Central memory CD8-positive, alpha-beta T cell (primary cell): Measurements from ENCODE around the gene ADGRB2.
A peak's percentile ranks its signal among the peaks of the same experiment; 100 is the strongest.

Experiments used
- ATAC-seq: fragments of 150-1000 bp; cut with Tn5 transposase; replicated peaks from 2 replicates; pipeline ENCODE4 v1.10.0; 2022; ENCODE audit warnings: mild to moderate bottlenecking, moderate FRiP score, moderate number of reproducible peaks; ENCODE audit not compliant: poor library complexity, severe bottlenecking; ENCODE audit errors: extremely low read depth
- DNase-seq, 2 donors: peaks; one replicate each; pipeline ENCODE4 v3.0.0; 2021; ENCODE audit warnings: low spot score in 2 of 2
- H3K27ac Mint-ChIP-seq: one replicate; pipeline ENCODE4 v1.8.0; 2022; ENCODE audit warnings: low read depth, mild to moderate bottlenecking, moderate library complexity, mixed read lengths
- H3K27me3 Mint-ChIP-seq: one replicate; pipeline ENCODE4 v1.8.0; 2022; ENCODE audit warnings: mixed read lengths
- H3K36me3 Mint-ChIP-seq: one replicate; pipeline ENCODE4 v1.8.0; 2022; ENCODE audit warnings: mild to moderate bottlenecking, moderate library complexity, mixed read lengths; ENCODE audit not compliant: insufficient read depth
- H3K4me1 Mint-ChIP-seq: one replicate; pipeline ENCODE4 v1.8.0; 2022; ENCODE audit warnings: mixed read lengths
- H3K4me3 Mint-ChIP-seq: one replicate; pipeline ENCODE4 v1.8.0; 2022; ENCODE audit warnings: mild to moderate bottlenecking, moderate library complexity, mixed read lengths
- H3K9me3 Mint-ChIP-seq: one replicate; pipeline ENCODE4 v1.8.0; 2022; ENCODE audit warnings: mixed read lengths

The ADGRB2 gene

DNA sequence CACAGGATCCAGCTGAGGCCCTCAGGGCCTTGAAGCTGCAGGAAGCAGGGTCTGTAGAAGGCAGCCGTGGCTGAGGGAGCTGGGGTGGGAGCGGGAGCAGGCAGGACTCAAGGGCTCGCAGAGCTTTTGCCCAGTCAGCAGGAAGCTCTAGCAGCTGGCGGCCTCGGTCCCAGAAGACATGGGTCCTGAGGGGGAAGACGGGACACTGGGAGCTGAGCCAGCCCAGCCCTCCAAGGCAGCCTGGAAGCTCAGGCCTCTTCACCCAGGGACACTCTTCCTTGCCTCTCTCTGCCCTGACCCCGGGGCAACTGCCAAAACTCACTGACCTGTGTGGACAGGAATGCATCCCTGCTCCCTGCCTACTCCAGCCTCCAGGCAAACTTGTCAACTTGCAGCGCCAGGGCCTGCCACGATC lies 8.9 kb downstream of the ADGRB2 start:
- Mint-ChIP-seq H3K4me1 (peaks cover 31% of the 10 kb centered on the region), H3K9me3 (no peaks in the 10 kb centered on the region), H3K27me3 (no peaks in the 10 kb centered on the region), H3K4me3 (no peak overlapping the region), H3K36me3 (peaks cover 1% of the 10 kb centered on the region), H3K27ac (no peak overlapping the region)
- no peak for DNase-seq
- ATAC-seq = no peak

DNA sequence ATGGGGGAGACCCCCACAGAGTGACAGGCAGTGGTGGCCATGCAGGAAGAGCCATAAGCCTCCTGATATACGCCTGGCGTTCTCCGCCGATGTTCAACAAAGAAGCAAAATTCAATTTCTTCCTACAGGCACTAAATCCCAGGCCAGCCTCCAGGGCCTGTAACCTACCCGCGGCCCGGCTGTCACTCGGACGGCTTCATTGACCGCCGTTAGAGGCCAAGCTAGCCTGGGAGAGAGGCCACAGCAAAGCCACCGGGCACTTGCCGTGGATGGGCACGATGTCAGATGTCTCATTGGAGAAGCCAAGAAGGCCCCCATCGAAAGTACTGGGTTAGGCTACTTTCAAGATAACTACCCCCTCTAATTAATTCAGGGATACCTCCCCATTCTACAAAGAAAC lies 9.7 kb downstream of the ADGRB2 start:
- no peak overlapping the region for H3K27ac Mint-ChIP-seq
- H3K9me3 Mint-ChIP-seq = no peaks in the 10 kb centered on the region
- ATAC-seq (no peak), DNase-seq (no peak)
- no peaks in the 10 kb centered on the region for H3K27me3 Mint-ChIP-seq
- H3K4me3 Mint-ChIP-seq = no peak overlapping the region
- peaks cover 1% of the 10 kb centered on the region for H3K36me3 Mint-ChIP-seq
- peaks cover 33% of the 10 kb centered on the region for H3K4me1 Mint-ChIP-seq

DNA sequence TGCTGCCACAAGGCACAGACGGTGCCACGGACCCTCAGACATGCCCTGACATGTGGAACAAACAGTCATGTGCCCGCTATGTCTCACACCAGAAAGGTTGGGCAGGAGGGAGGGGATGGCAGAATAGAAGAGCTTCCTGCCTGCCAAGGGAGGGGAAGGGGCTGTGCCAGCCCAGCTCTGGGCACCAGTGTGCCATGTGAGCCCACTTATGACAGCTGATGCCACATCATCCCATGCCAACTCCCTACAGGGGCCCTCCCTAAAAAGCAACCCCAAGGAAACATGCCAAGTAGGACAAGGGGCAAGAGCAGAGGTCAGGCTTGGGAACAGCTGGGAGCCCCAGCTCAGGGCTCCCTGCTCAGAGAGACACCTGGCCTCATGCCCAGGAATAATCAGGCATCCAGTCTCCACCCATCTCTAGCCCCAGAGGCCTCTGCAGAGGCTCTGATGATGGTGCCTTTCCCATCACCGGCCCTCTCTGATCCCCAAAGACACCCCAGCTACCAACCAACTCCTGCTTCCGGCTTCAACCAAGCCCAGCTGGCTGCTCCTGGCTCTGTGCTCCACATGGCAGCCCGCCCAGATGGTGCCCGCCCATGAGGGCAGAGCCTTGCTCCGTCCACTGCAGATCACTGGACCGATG lies 10.3 kb downstream of the ADGRB2 start:
- H3K4me3 Mint-ChIP-seq = no peak overlapping the region
- no peak overlapping the region for H3K27ac Mint-ChIP-seq
- no peak for ATAC-seq

DNA sequence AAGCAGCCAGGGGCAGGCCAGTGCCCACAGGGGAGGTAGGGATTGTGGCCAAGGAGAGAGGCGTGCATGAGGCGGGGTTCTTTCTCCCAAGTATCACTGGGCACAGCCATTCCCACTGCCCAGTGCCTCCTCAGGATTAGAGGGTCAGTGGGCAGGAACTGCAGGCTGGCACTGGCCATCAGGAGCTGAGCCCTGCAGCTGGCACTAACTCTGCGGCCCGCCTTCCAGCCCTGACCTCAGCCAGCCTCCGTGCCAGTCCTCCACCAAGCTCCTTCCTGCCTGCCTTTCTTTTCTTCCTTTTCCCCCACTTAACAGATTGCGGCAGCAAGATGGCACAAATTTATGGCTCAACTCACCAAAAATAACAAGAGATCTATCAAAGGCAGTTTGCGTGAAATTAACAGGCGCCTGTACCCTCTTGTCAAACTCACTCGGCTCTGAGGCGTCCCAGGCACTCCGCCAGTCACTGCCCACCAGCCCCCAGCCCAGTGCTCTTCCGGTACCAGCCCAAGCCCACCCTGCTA lies 11.1 kb downstream of the ADGRB2 start:
- no peak for ATAC-seq
- no peak for DNase-seq
- H3K9me3 Mint-ChIP-seq = no peaks in the 10 kb centered on the region
- peaks cover 1% of the 10 kb centered on the region for H3K36me3 Mint-ChIP-seq
- no peak overlapping the region for H3K27ac Mint-ChIP-seq
- H3K27me3 Mint-ChIP-seq = no peaks in the 10 kb centered on the region
- H3K4me1 Mint-ChIP-seq = peaks cover 33% of the 10 kb centered on the region
- H3K4me3 Mint-ChIP-seq = no peak overlapping the region

More for the DNA sequence above, 10.3 kb downstream of the ADGRB2 start:
- Mint-ChIP-seq H3K9me3 (no peaks in the 10 kb centered on the region), H3K27me3 (no peaks in the 10 kb centered on the region), H3K4me1 (peaks cover 33% of the 10 kb centered on the region), H3K36me3 (peaks cover 1% of the 10 kb centered on the region)
- DNase-seq = no peak

DNA sequence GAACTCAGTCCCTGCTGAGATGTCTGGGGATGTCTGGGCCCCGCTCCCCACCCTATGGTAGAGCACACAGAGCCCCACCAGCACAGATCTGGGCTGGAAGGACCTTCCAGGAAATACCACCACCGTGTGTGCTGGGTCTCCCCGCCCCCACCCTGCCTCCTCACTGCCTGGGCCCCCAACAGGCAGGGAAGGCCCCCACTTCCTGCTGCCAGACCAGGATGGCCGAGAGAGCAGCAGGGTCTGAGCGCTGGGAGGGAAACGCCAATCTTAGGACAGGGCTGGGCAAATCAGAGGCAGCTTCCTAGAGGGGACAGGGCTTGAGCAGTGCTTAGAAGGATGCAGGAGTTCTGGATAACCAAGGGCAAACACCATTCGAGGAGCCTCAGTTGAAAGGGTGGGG lies 11.9 kb downstream of the ADGRB2 start:
- peak overlapping the region; percentile 50 for H3K4me3 Mint-ChIP-seq

DNA sequence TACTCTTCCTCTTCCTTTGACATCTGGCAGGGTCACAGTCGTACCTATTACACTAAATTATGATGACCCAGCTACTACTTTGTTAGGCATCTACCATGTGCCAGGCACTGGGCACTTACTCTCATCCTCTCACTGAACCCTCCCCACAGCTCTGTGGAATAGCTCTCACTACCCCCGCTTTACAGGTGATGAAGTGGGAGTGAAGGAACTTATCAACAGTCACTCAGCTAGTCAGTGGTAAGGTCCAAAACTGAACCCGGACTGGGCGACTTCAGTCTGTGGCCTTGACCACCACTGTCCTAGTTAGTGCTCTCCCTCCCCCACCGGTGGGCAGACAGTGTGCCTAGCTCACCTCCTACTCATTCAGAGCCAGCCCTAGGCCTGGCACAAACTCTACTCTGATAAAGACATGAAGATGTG lies 12.3 kb downstream of the ADGRB2 start:
- ATAC-seq (no peak), DNase-seq (no peak)
- peaks cover 1% of the 10 kb centered on the region for H3K36me3 Mint-ChIP-seq
- peaks cover 41% of the 10 kb centered on the region for H3K4me1 Mint-ChIP-seq
- H3K4me3 Mint-ChIP-seq = peak overlapping the region; percentile 50
- H3K9me3 Mint-ChIP-seq = no peaks in the 10 kb centered on the region
- no peaks in the 10 kb centered on the region for H3K27me3 Mint-ChIP-seq
- no peak overlapping the region for H3K27ac Mint-ChIP-seq

More for the DNA sequence above, 11.9 kb downstream of the ADGRB2 start:
- no peak for ATAC-seq
- Mint-ChIP-seq H3K27me3 (no peaks in the 10 kb centered on the region), H3K36me3 (peaks cover 1% of the 10 kb centered on the region), H3K9me3 (no peaks in the 10 kb centered on the region), H3K27ac (no peak overlapping the region), H3K4me1 (peaks cover 36% of the 10 kb centered on the region)
- DNase-seq = no peak

DNA sequence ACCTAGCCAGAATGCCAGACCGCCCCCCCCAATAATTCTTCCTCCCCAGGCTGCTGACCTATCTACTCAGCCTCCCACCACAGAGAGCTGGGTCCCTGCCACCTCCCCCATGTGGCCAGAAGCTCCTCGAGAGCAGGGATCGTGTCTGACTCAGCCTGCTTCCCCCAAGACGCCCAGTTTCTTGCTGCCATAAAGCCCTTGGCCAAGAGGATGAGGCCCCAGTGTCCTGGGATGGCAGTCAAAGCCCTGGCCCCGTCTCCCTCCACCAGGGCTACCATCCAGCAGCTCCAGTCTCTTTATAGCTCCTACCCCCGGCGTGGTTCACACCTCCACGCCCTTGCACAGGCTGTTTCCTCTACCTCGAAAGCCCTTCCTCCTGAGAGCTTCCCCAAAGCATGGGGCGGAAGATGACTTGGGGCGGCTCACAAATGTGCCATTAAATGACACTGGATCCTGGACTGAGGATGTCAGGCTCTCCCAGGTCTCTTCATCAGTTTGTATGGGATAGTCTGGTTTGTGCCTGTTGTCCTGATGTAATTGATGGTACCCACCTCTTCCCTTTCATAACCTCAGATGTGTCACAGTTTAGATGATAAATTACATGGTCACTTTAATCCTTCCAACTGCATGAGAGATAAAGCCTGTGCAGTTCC lies 13.2 kb downstream of the ADGRB2 start:
- Mint-ChIP-seq H3K4me1 (peaks cover 49% of the 10 kb centered on the region), H3K27me3 (no peaks in the 10 kb centered on the region), H3K36me3 (peaks cover 1% of the 10 kb centered on the region), H3K9me3 (no peaks in the 10 kb centered on the region), H3K27ac (peak overlapping the region; percentile 74), H3K4me3 (peak overlapping the region; percentile 68)
- ATAC-seq (peak; percentile 96), DNase-seq (peak in 1 of 2 donors; percentile 49)

DNA sequence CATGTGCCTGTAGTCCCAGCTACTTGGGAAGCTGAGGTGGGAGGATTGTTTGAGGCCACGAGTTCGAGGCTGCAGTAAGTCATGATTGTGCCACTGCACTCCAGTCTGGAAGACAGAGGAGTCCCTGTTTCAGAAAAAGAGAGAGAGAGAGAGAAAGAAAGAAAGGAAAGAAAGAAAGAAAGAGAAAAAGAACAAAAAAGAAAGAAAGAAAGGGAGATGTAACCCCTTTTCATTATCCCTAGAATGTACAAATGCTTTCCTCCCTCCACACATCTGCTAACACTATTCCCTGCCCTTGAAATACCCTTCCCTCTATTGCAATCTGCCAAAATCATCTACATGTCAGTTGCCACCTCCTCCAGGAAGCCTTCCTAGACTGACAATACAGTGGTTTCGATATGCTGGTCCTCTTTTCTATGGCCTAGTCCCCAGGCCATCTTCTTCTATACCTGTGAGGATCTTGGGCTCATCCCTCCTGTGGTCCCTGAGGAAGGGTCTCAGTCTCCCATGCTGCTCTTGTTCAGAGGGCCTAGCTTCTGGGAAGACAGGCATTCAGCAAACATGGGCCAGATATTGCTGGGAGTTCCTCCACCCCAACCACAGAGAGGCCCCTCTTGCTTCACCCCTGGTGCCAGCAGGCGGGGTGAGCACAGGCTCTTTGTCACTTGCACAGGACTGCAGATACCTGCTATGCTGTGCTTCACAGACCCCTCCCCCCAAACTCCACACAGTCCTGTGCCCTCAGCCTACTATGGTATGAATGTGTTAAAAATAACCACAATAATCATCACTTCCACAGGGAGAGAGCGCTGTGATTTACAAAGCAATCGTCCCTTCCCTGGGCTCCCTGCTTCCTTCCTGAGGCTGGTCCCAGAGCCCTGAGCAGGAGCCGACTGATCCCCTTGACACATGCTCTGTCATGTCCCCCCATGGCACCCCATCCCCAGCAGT lies 14.1 kb downstream of the ADGRB2 start:
- peaks cover 1% of the 10 kb centered on the region for H3K36me3 Mint-ChIP-seq
- no peaks in the 10 kb centered on the region for H3K27me3 Mint-ChIP-seq
- H3K9me3 Mint-ChIP-seq = no peaks in the 10 kb centered on the region
- H3K4me1 Mint-ChIP-seq = peaks cover 56% of the 10 kb centered on the region
- no peak for ATAC-seq
- H3K4me3 Mint-ChIP-seq = peak overlapping the region; percentile 68
- no peak for DNase-seq
- H3K27ac Mint-ChIP-seq = no peak overlapping the region

DNA sequence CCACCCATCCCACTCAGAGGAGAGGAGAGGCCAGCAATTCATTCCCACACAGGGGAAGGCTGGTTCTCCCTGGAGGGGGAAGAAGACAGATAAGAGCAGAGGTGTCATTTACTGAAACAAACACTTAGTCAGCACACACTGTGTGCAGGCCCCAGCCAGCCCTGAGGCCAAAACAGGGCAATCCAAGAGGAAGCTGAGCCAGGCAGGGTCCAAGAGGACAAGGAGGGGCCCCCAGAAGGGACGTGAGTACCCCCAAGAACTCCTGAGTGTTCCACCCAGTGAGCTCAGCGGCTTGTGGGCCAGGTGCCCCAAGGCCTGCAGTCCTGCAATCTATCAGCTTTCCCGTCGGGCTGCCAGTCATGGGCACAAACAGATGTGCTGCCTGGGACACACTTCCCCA lies 15.8 kb downstream of the ADGRB2 start:
- ATAC-seq (no peak), DNase-seq (no peak)
- H3K4me3 Mint-ChIP-seq = no peak overlapping the region
- H3K9me3 Mint-ChIP-seq = no peaks in the 10 kb centered on the region
- H3K27ac Mint-ChIP-seq = no peak overlapping the region
- H3K4me1 Mint-ChIP-seq = peaks cover 56% of the 10 kb centered on the region
- H3K36me3 Mint-ChIP-seq = peaks cover 1% of the 10 kb centered on the region
- H3K27me3 Mint-ChIP-seq = no peaks in the 10 kb centered on the region

DNA sequence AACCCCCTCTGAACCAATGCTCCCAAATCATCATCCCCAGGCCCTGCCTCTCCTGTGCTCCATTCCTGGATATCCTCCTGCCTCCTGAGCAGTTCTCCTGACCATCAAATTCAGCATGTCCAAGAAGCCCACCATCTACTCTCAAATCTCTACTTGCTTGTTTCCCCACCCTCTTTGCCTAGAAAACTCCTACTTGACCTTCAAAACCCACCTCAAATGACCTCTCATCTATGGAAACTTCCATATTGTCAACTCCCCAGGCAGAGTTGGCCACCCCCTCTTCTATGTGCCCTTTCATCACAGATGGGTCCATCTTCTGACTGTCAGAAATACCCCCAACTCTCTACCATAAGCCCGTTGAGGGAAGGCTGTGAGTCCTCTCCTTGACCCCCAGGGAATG lies 16.8 kb downstream of the ADGRB2 start:
- H3K27me3 Mint-ChIP-seq = no peaks in the 10 kb centered on the region
- H3K4me3 Mint-ChIP-seq = peak overlapping the region; percentile 51
- peaks cover 52% of the 10 kb centered on the region for H3K4me1 Mint-ChIP-seq
- ATAC-seq = no peak
- H3K27ac Mint-ChIP-seq = peak overlapping the region; percentile 33
- H3K9me3 Mint-ChIP-seq = no peaks in the 10 kb centered on the region
- H3K36me3 Mint-ChIP-seq = peaks cover 1% of the 10 kb centered on the region
- no peak for DNase-seq

DNA sequence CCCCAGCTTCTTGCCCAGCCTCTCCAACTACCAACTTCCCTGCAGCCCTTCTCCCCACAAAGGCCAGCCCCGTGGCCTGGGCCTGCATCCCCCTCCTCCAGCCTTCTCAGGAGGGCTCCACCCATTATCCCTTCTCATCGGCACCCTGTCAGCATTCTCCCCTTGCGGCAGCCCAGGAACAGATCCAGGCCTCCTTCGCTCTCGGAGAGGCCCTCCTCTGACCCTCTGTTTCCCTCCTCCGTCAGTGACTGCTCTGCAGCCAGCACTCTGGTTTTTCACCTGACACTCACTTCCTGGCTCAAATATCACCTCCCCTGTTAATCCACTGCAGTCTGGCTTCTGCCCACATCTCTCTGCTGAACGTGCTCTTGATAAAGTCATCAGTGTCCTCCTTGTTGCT lies 17.5 kb downstream of the ADGRB2 start:
- ATAC-seq (no peak), DNase-seq (no peak)
- Mint-ChIP-seq H3K27ac (peak overlapping the region; percentile 33), H3K36me3 (no peaks in the 10 kb centered on the region), H3K4me3 (peak overlapping the region; percentile 51), H3K4me1 (peaks cover 46% of the 10 kb centered on the region), H3K27me3 (no peaks in the 10 kb centered on the region), H3K9me3 (no peaks in the 10 kb centered on the region)

DNA sequence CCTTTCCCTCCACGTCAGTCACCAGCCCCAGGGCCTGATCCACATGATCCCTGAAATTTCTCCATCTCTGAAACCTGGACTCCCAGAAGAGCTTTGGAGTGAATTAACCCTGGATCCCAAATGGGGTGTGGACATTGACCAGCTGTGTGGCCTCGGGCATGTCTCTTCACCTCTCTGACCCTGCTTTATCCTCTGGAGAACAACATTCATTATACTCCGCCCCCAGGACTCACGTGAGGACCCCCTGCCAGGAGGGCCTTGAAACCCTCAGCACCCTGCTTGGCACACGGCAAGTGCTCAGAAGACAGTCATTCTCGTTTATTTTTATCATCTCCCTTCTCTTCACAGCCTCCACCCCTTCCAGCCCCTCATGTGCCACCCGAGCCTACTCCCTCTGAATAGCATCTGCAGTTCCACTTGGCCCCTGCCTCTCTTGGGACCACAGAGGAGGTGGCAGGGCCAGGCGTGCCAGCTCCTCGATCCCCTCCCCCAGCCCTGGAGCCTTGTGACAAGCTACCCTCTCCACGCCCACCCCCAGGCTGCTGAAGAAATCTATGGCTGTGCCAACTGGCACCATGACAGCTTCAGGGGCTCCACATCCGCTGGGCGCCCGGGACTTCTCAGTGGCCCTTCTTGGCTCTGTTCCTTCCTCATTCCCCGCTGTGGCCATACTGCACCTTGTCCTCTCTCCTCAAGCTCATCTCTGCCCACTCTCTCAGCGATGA lies 18.0 kb downstream of the ADGRB2 start:
- Mint-ChIP-seq H3K27ac (peak overlapping the region; percentile 33), H3K9me3 (no peaks in the 10 kb centered on the region), H3K4me3 (peak overlapping the region; percentile 51), H3K27me3 (no peaks in the 10 kb centered on the region), H3K4me1 (peaks cover 40% of the 10 kb centered on the region), H3K36me3 (no peaks in the 10 kb centered on the region)
- ATAC-seq (no peak), DNase-seq (no peak)
